ENCODE measurements around the gene CACNG5.

GRCh38 chr17:66898536-66898935 lies 63.6 kb downstream of the CACNG5 start:
- no peak for TF ChIP-seq CTCF (conservative IDR thresholded peaks at IDR 0.05)
- TF ChIP-seq ZFX (IDR thresholded peaks at IDR 0.05): no peak

All from C4-2B (cell line).